ENCODE results near the gene SAV1.

- no peak for TF ChIP-seq CTCF (conservative IDR thresholded peaks at IDR 0.05; ENCODE audit: low read depth in 2 of 2)
- no peak for TF ChIP-seq EZH2 (IDR thresholded peaks at IDR 0.05; ENCODE audit: low read depth, unreplicated experiment)
- no peak for TF ChIP-seq POLR2AphosphoS5 (IDR thresholded peaks at IDR 0.05; ENCODE audit: low read depth)
- TF ChIP-seq ZNF462 (CRISPR knock-in tag; IDR thresholded peaks at IDR 0.05), result no peak
- TF ChIP-seq EZH2phosphoT487 (IDR thresholded peaks at IDR 0.05; ENCODE audit: unreplicated experiment), result no peak
- no peak for TF ChIP-seq REST (IDR thresholded peaks at IDR 0.05; ENCODE audit: unreplicated experiment)
- no peak for TF ChIP-seq CREB1 (CRISPR knock-in tag; IDR thresholded peaks at IDR 0.05; ENCODE audit: low read depth)
These were observed 11.6 kb upstream of the SAV1 start for GRCh38 chr14:50679674-50680073.

All from GM23338 (cell line).